Type B pancreatic cell (in vitro differentiated cells): ENCODE measurements around the gene CLSTN3. TPM values are rescaled to one million over a fixed set of nuclear protein-coding genes. Genes with fewer than 3 reads are reported as not detected.

Experiments used
- DNase-seq: peaks from one replicate; pipeline ENCODE4 v3.0.0; 2021; ENCODE audit warnings: mixed read lengths; ENCODE audit not compliant: unreplicated experiment; ENCODE audit errors: extremely low spot score
- H3K27ac Mint-ChIP-seq: 2 replicates; pipeline ENCODE4 v1.8.0; 2021; ENCODE audit warnings: mild to moderate bottlenecking, mixed read lengths
- H3K27me3 Mint-ChIP-seq: 2 replicates; pipeline ENCODE4 v1.8.0; 2021; ENCODE audit warnings: mixed read lengths
- H3K36me3 Mint-ChIP-seq: 2 replicates; pipeline ENCODE4 v1.8.0; 2021; ENCODE audit warnings: mixed read lengths
- H3K4me1 Mint-ChIP-seq: one replicate; pipeline ENCODE4 v1.8.0; 2021; ENCODE audit warnings: mixed read lengths; ENCODE audit not compliant: unreplicated experiment
- H3K4me3 Mint-ChIP-seq: 2 replicates; pipeline ENCODE4 v1.8.0; 2021; ENCODE audit warnings: mild to moderate bottlenecking, mixed read lengths
- H3K9me3 Mint-ChIP-seq: 2 replicates; pipeline ENCODE4 v1.8.0; 2021; ENCODE audit warnings: mixed read lengths
- total RNA-seq: library from RNA; stranded (reverse); gene quantifications from 2 replicates; pipeline ENCODE4 v1.2.1, GENCODE V29; 2021; ENCODE audit warnings: low replicate concordance
- TF ChIP-seq, protein P1 (sequence below): fragments of 200-600 bp; sonication (generic); conservative IDR thresholded peaks from 2 replicates; pipeline ENCODE4 v1.5.0; 2021; ENCODE audit warnings: antibody characterized with exemption, mild to moderate bottlenecking

The CLSTN3 gene
- total RNA-seq, 1 donor from 2014 or later = 51.6 TPM

DNA sequence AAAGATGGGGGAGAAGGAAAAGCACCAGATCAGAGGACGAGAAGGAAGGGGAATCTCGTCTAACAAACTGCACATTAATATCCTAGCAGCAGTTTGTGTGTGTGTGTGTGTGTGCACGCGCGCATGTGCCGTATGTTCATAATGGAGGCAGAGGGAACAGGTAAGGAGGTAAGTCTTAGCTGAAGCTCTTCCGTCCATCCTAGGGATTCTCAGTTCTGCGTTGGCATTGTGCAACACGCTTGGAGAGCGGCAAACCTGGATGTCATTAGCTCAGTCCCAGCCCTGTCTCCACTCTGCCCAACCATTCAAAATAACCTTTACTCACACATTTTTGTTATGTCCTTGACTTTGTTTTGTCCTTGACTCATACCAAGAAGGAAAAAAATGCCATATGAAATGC is 36.3 kb upstream of the CLSTN3 start:
- Mint-ChIP-seq H3K36me3 (peaks cover 7% of the 10 kb centered on the region), H3K9me3 (no peaks in the 10 kb centered on the region)

DNA sequence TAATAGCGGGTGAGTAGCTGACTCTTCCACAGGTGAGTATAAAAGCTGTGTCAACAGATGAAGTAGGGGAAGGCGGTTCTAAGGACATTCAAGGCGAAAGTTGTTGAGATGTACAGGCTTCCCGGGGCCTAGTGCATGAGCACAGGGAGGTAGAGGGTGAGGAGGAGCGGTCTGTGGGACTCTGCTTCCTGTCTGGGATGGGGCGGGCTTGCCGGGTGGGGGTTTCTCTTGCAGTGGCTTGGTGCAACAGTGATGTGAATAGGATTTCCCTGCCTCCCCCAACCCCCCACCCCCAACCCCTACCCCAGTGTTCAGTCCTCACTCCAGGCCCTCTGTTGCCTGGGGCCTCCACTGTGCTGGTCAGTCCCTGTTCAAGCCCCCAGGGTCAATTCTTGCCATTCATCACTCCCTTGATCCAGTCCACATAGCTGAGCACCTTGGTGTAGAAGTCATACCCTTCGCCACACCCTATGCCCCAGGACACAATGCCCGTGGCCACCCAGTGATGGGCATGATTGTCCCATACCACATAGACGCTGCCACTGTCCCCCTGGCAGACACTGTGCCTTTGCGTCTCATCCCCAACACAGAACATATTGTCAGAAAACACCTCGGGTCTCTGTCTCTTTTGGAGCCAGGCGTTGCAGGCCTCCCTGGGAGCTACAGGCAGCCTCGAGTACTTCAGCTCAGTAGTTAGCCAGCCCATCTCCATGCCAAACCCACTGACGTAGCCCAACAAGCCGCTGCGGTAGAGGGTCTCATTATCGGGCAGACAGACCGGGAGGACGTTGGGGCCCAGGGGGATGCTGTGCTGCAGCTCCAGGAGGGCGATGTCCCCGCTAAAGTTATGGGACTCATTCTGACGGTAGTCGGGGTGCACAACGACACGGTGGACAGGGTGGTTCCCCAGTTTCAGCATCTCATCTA is 33.9 kb upstream of the CLSTN3 start:
- TF ChIP-seq, protein P1, sequence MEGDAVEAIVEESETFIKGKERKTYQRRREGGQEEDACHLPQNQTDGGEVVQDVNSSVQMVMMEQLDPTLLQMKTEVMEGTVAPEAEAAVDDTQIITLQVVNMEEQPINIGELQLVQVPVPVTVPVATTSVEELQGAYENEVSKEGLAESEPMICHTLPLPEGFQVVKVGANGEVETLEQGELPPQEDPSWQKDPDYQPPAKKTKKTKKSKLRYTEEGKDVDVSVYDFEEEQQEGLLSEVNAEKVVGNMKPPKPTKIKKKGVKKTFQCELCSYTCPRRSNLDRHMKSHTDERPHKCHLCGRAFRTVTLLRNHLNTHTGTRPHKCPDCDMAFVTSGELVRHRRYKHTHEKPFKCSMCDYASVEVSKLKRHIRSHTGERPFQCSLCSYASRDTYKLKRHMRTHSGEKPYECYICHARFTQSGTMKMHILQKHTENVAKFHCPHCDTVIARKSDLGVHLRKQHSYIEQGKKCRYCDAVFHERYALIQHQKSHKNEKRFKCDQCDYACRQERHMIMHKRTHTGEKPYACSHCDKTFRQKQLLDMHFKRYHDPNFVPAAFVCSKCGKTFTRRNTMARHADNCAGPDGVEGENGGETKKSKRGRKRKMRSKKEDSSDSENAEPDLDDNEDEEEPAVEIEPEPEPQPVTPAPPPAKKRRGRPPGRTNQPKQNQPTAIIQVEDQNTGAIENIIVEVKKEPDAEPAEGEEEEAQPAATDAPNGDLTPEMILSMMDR = no peak
- no peaks in the 10 kb centered on the region for H3K9me3 Mint-ChIP-seq
- no peak for DNase-seq
- no peak overlapping the region for H3K4me3 Mint-ChIP-seq
- H3K27ac Mint-ChIP-seq = no peak overlapping the region
- H3K36me3 Mint-ChIP-seq = peaks cover 13% of the 10 kb centered on the region
- peaks cover 7% of the 10 kb centered on the region for H3K27me3 Mint-ChIP-seq
- H3K4me1 Mint-ChIP-seq = peaks cover 5% of the 10 kb centered on the region

More for the DNA sequence above, 36.3 kb upstream of the CLSTN3 start:
- H3K4me1 Mint-ChIP-seq = peaks cover 10% of the 10 kb centered on the region
- H3K27me3 Mint-ChIP-seq = peaks cover 17% of the 10 kb centered on the region
- H3K27ac Mint-ChIP-seq = no peak overlapping the region
- no peak for DNase-seq
- H3K4me3 Mint-ChIP-seq = no peak overlapping the region
- TF ChIP-seq, protein P1 = no peak

DNA sequence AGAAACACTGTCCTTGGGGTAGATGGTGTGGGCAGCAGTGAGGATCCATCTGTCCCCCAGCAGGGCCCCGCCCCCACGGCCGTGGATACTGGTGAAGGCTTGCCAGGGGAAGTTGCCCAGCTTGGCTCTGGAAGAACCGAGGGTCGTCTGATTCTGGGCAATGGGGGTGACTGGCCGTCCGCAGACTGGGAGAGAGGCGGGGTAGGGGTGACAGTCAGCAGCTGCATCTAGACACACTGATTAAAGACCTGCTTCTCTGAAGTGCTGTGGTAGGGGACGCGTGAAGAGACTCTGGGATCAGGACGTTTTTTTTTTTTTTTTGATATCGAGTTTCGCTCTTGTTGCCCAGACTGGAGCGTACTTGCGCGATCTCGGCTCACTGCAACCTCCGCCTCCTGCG is 33.2 kb upstream of the CLSTN3 start:
- DNase-seq = no peak
- peaks cover 7% of the 10 kb centered on the region for H3K27me3 Mint-ChIP-seq
- TF ChIP-seq, protein P1 = no peak
- H3K27ac Mint-ChIP-seq = no peak overlapping the region
- peaks cover 5% of the 10 kb centered on the region for H3K4me1 Mint-ChIP-seq
- peaks cover 14% of the 10 kb centered on the region for H3K36me3 Mint-ChIP-seq
- no peak overlapping the region for H3K4me3 Mint-ChIP-seq
- H3K9me3 Mint-ChIP-seq = no peaks in the 10 kb centered on the region

DNA sequence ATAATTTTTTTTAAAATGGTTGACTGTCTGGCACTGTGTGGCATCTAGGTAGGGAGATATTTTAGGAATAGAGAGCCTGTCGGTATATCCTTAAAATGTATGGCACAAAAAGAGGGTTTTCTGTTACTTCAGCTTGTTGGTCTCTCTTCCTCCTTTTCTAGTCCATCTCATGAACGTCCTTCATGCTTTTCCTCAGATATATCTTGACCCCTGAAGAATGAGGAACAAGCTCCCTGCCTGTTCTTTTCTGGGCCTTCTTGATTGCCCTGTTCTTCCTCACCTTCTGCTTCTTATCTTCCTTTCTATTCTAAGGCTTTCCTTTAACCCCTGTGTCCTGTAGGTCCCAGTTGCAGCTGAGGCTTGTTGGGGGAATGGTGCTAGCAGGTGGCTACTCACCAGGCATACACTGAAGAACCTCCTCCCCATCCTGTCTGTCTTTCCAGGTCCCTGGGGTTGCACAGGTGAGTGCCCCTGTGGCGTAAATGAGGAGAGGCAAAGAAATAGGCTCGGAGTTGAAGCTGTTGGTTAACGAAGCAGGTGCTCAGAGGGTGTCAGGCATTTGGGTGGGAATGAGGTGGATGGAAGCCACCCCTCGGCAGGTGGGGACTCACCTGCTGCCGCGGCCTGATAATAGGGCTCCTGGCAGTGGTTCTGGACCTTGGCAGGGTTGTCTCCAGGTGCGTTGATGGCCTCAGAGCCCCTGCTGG is 30.7 kb upstream of the CLSTN3 start:
- no peaks in the 10 kb centered on the region for H3K4me1 Mint-ChIP-seq
- peaks cover 3% of the 10 kb centered on the region for H3K27me3 Mint-ChIP-seq
- no peak overlapping the region for H3K27ac Mint-ChIP-seq
- H3K4me3 Mint-ChIP-seq = no peak overlapping the region
- peaks cover 25% of the 10 kb centered on the region for H3K36me3 Mint-ChIP-seq
- no peaks in the 10 kb centered on the region for H3K9me3 Mint-ChIP-seq
- no peak for DNase-seq
- TF ChIP-seq, protein P1 = no peak

- DNase-seq = no peak
- Mint-ChIP-seq H3K4me1 (no peaks in the 10 kb centered on the region), H3K27ac (no peak overlapping the region), H3K36me3 (peaks cover 25% of the 10 kb centered on the region), H3K9me3 (no peaks in the 10 kb centered on the region), H3K4me3 (no peak overlapping the region), H3K27me3 (no peaks in the 10 kb centered on the region)
- TF ChIP-seq, protein P1 = no peak
Measured at GRCh38 chr12:7100239-7100638, 29.9 kb upstream of the CLSTN3 start.
